AG09309 (cell line): ENCODE measurements around the gene ACBD6.

Experiments
- DNase-seq: peaks from one replicate; pipeline ENCODE4 v3.0.0-alpha.2; 2010; ENCODE audit warnings: low read depth
- H3K4me3 ChIP-seq: 2 replicates; pipeline ENCODE4 v1.5.1; 2011; ENCODE audit warnings: mild to moderate bottlenecking, low read depth, low read length, moderate library complexity; ENCODE audit not compliant: control insufficient read depth
- CTCF ChIP-seq: IDR thresholded peaks from 2 replicates; pipeline ENCODE4 v1.5.1; 2011; ENCODE audit warnings: mild to moderate bottlenecking, low read depth, low read length, inconsistent platforms; ENCODE audit not compliant: insufficient read depth, control insufficient read depth; ENCODE audit errors: missing control alignments

Gene ACBD6

GRCh38 chr1:180525715-180526039, 23.3 kb upstream of the ACBD6 start:
- DNase-seq = no peak
- TF ChIP-seq CTCF = no peak
- H3K4me3 ChIP-seq = no peak overlapping the region

- DNase-seq = no peak
- no peak overlapping the region for H3K4me3 ChIP-seq
- TF ChIP-seq CTCF = no peak
These were observed 22.7 kb upstream of the ACBD6 start for GRCh38 chr1:180524915-180525714.

- TF ChIP-seq CTCF = no peak
- DNase-seq = no peak
- no peak overlapping the region for H3K4me3 ChIP-seq
These were observed 22.0 kb upstream of the ACBD6 start for GRCh38 chr1:180524160-180524914.

GRCh38 chr1:180522213-180522515, 19.8 kb upstream of the ACBD6 start:
- no peak for TF ChIP-seq CTCF
- no peak overlapping the region for H3K4me3 ChIP-seq
- no peak for DNase-seq

- TF ChIP-seq CTCF = no peak
- DNase-seq = no peak
- H3K4me3 ChIP-seq = no peak overlapping the region
These were observed 19.3 kb upstream of the ACBD6 start for GRCh38 chr1:180521474-180522212.

- no peak overlapping the region for H3K4me3 ChIP-seq
- DNase-seq = no peak
- no peak for TF ChIP-seq CTCF
These were observed 17.5 kb upstream of the ACBD6 start for GRCh38 chr1:180519846-180520245.
